Measurements from ENCODE around the gene GIT2.

DNA sequence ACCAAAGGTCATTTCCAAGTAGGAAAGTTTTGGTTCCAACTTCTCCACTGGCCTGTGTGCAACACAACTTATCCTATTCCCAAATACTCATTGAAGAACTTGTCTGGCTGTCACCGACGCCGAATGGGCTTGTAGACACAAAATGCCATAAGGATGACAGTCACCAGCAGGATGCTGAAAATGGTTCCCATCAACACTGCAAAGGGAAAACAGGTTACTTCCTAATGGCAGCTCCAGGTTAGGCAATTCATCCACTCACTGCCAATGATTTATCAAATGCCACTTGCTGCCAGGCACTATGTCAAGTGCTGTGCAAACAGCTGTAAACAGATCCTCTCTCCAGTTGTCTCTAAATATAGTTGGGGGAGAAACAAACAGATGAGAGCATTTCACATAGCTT lies 46.1 kb upstream of the GIT2 start:
- TF ChIP-seq, protein P1, sequence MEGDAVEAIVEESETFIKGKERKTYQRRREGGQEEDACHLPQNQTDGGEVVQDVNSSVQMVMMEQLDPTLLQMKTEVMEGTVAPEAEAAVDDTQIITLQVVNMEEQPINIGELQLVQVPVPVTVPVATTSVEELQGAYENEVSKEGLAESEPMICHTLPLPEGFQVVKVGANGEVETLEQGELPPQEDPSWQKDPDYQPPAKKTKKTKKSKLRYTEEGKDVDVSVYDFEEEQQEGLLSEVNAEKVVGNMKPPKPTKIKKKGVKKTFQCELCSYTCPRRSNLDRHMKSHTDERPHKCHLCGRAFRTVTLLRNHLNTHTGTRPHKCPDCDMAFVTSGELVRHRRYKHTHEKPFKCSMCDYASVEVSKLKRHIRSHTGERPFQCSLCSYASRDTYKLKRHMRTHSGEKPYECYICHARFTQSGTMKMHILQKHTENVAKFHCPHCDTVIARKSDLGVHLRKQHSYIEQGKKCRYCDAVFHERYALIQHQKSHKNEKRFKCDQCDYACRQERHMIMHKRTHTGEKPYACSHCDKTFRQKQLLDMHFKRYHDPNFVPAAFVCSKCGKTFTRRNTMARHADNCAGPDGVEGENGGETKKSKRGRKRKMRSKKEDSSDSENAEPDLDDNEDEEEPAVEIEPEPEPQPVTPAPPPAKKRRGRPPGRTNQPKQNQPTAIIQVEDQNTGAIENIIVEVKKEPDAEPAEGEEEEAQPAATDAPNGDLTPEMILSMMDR (IDR thresholded peaks at IDR 0.05; ENCODE audit: low read depth, low read length, poor library complexity, severe bottlenecking), result no peak
- no peak for TF ChIP-seq EZH2phosphoT487 (IDR thresholded peaks at IDR 0.05; ENCODE audit: borderline replicate concordance, low read length)
